Keratinocyte (primary cell): ENCODE measurements around the gene KRTAP25-1. TPM values are rescaled to one million over a fixed set of nuclear protein-coding genes. Genes with fewer than 3 reads are reported as not detected.

Experiments used
- DNase-seq: peaks from one replicate; pipeline ENCODE4 v3.0.0-alpha.2; 2011; ENCODE audit warnings: low read depth, missing footprints, low spot score
- FAIRE-seq: peaks from 2 replicates; lab custom pipeline; 2011; peaks lifted over from hg19 to GRCh38; lab: Jason Lieb, UNC
- H2AFZ ChIP-seq: 2 replicates; pipeline ENCODE4 v1.6.0; 2012; ENCODE audit warnings: low read length, control low read depth, inconsistent platforms; ENCODE audit not compliant: control insufficient read depth
- H3K27ac ChIP-seq: 2 replicates; pipeline ENCODE4 v1.5.1; 2011; ENCODE audit warnings: low read length; ENCODE audit not compliant: control insufficient read depth, insufficient read depth
- H3K27me3 ChIP-seq: 3 replicates; pipeline ENCODE4 v1.6.0; 2011; ENCODE audit warnings: low read length; ENCODE audit not compliant: control insufficient read depth, insufficient read depth; ENCODE audit errors: extremely low read depth
- H3K36me3 ChIP-seq, 2 experiments: 2 replicates in 1 of 2; 3 replicates in 1 of 2; pipeline ENCODE4 v1.5.1; 2011; ENCODE audit warnings: low read length in 2 of 2, mild to moderate bottlenecking in 1 of 2; ENCODE audit not compliant: control insufficient read depth in 2 of 2, insufficient read depth in 2 of 2; ENCODE audit errors: extremely low read depth in 1 of 2
- H3K4me1 ChIP-seq: 3 replicates; pipeline ENCODE4 v1.5.1; 2011; ENCODE audit warnings: low read length; ENCODE audit not compliant: control insufficient read depth, insufficient read depth; ENCODE audit errors: extremely low read depth
- H3K4me2 ChIP-seq: 3 replicates; pipeline ENCODE4 v1.6.0; 2011; ENCODE audit warnings: low read depth, low read length; ENCODE audit not compliant: control insufficient read depth, insufficient read depth; ENCODE audit errors: extremely low read depth
- H3K4me3 ChIP-seq, 3 experiments: fragments of 200-600 bp in 1 of 3; sonication (generic) in 1 of 3; 2 replicates in 2 of 3; 3 replicates in 1 of 3; pipeline ENCODE4 v1.5.1; 2011 to 2016; ENCODE audit warnings: low read length in 3 of 3, mild to moderate bottlenecking in 3 of 3, control low read depth in 2 of 3, inconsistent platforms in 1 of 3, low read depth in 1 of 3, mixed read lengths in 1 of 3, mixed run types in 1 of 3, moderate library complexity in 1 of 3; ENCODE audit not compliant: control insufficient read depth in 2 of 3, insufficient read depth in 2 of 3; ENCODE audit errors: extremely low read depth in 1 of 3
- H3K79me2 ChIP-seq: 2 replicates; pipeline ENCODE4 v1.6.0; 2012; ENCODE audit warnings: low read length; ENCODE audit not compliant: control insufficient read depth, insufficient read depth
- H3K9ac ChIP-seq: 3 replicates; pipeline ENCODE4 v1.6.0; 2011; ENCODE audit warnings: low read length; ENCODE audit not compliant: control insufficient read depth, insufficient read depth; ENCODE audit errors: extremely low read depth
- H3K9me1 ChIP-seq: 3 replicates; pipeline ENCODE4 v1.6.0; 2011; ENCODE audit warnings: low read length; ENCODE audit not compliant: control insufficient read depth, insufficient read depth; ENCODE audit errors: extremely low read depth
- H3K9me3 ChIP-seq: 2 replicates; pipeline ENCODE4 v1.5.1; 2012; ENCODE audit warnings: low read depth, low read length; ENCODE audit not compliant: control insufficient read depth
- H4K20me1 ChIP-seq: 3 replicates; pipeline ENCODE4 v1.6.0; 2011; ENCODE audit warnings: low read length; ENCODE audit not compliant: control insufficient read depth, insufficient read depth; ENCODE audit errors: extremely low read depth
- CTCF ChIP-seq, 3 experiments: IDR thresholded peaks in 1 of 3; conservative IDR thresholded peaks in 1 of 3; optimal IDR thresholded peaks in 1 of 3; 2 replicates in 2 of 3; 3 replicates in 1 of 3; pipeline versions ENCODE3 to v1.5.1; 2011; ENCODE audit warnings: low read length in 3 of 3, mild to moderate bottlenecking in 3 of 3, moderate library complexity in 2 of 3, control low read depth in 1 of 3, inconsistent platforms in 1 of 3; ENCODE audit not compliant: insufficient read depth in 2 of 3; ENCODE audit errors: extremely low read depth in 1 of 3
- EZH2 ChIP-seq: IDR thresholded peaks from one replicate; pipeline ENCODE4 v1.6.1; 2012; ENCODE audit warnings: inconsistent platforms, mild to moderate bottlenecking, low read length, moderate library complexity
- dilution Hi-C: fragments of 300-500 bp; cut with MboI; formaldehyde crosslinking; loops from one replicate; pipeline ENCODE4 v1.7.0; 2020; ENCODE audit warnings: low sequenced_read_pairs; ENCODE audit not compliant: extremely low pct_ligation_motif_present
- polyA plus RNA-seq, 5 experiments: library from polyadenylated mRNA; depleted of rRNA in 3 of 5; stranded (reverse) in 3 of 5; stranded (forward) in 1 of 5; unstranded in 1 of 5; fragments of >200 nt; gene quantifications; 1 replicate in 1 of 5; 2 replicates in 3 of 5; 3 replicates in 1 of 5; pipeline versions ENCODE4 v1.2.1 to v1.2.3, GENCODE V29; 2011 to 2012; ENCODE audit warnings: missing spikeins in 2 of 5, low read depth in 1 of 5, low replicate concordance in 1 of 5

Gene KRTAP25-1
- polyA plus RNA-seq, 1 donor (not counting 4 experiments of a cell fraction or from before 2014, with no cell fraction given): not detected

GRCh38 chr21:30336596-30336995 lies 47.3 kb upstream of the KRTAP25-1 start:
- no peak for FAIRE-seq
- no peaks in the 10 kb centered on the region for H3K9me3 ChIP-seq
- no peaks in the 10 kb centered on the region for H3K27me3 ChIP-seq
- dilution Hi-C loops: no loop called here
- TF ChIP-seq EZH2 (no peak), CTCF (optimal IDR thresholded peaks at IDR 0.05 in 1 of 3, IDR thresholded peaks at IDR 0.05 in 1 of 3, conservative IDR thresholded peaks at IDR 0.05 in 1 of 3; ENCODE audit: extremely low read depth in 1 of 3, insufficient read depth in 2 of 3, low read length in 3 of 3) (no peak)
- H4K20me1 ChIP-seq: no peaks in the 10 kb centered on the region
- no peak overlapping the region for H3K4me3 ChIP-seq
- H3K27ac ChIP-seq: no peak overlapping the region
- no peaks in the 10 kb centered on the region for H3K79me2 ChIP-seq
- H3K4me1 ChIP-seq: no peaks in the 10 kb centered on the region
- no peaks in the 10 kb centered on the region for H3K9me1 ChIP-seq
- H3K4me2 ChIP-seq: no peak overlapping the region
- no peak overlapping the region for H3K9ac ChIP-seq
- no peak overlapping the region for H2AFZ ChIP-seq
- DNase-seq: no peak
- H3K36me3 ChIP-seq: no peaks in the 10 kb centered on the region

GRCh38 chr21:30333736-30334135 lies 44.4 kb upstream of the KRTAP25-1 start:
- H3K9ac ChIP-seq: no peak overlapping the region
- no peak overlapping the region for H2AFZ ChIP-seq
- H3K9me3 ChIP-seq: no peaks in the 10 kb centered on the region
- H3K4me3 ChIP-seq: no peak overlapping the region
- no peaks in the 10 kb centered on the region for H3K27me3 ChIP-seq
- H3K27ac ChIP-seq: no peak overlapping the region
- FAIRE-seq: no peak
- H3K79me2 ChIP-seq: no peaks in the 10 kb centered on the region
- H3K4me1 ChIP-seq: peaks cover 7% of the 10 kb centered on the region
- dilution Hi-C loops: no loop called here
- TF ChIP-seq CTCF (optimal IDR thresholded peaks at IDR 0.05 in 1 of 3, IDR thresholded peaks at IDR 0.05 in 1 of 3, conservative IDR thresholded peaks at IDR 0.05 in 1 of 3; ENCODE audit: extremely low read depth in 1 of 3, insufficient read depth in 2 of 3, low read length in 3 of 3): no peak
- no peaks in the 10 kb centered on the region for H3K36me3 ChIP-seq
- H3K9me1 ChIP-seq: no peaks in the 10 kb centered on the region
- no peak for DNase-seq
- no peak overlapping the region for H3K4me2 ChIP-seq
- no peaks in the 10 kb centered on the region for H4K20me1 ChIP-seq
